Measurements from ENCODE around the gene AXL. TPM values are rescaled to one million over a fixed set of nuclear protein-coding genes. Genes with fewer than 3 reads are reported as not detected.

The AXL gene
- total and polyA plus RNA-seq, 2 of the 13 experiments (the other 11 are each of a cell fraction or from before 2014, with no cell fraction given), result 0.71 to 5.9 TPM

GRCh38 chr19:41226053-41226873 is 7.2 kb downstream of the AXL start (continued):
- TF ChIP-seq FOXA1 (IDR thresholded peaks at IDR 0.05) (no peak), FOXA1 (CRISPR knock-in tag; IDR thresholded peaks at IDR 0.05) (peak; percentile 39), ZNF883 (CRISPR knock-in tag; IDR thresholded peaks at IDR 0.05; ENCODE audit: not compliant biosample characterization) (peak; percentile 24), NCOR1 (IDR thresholded peaks at IDR 0.05; ENCODE audit: borderline replicate concordance, low read length) (peak; percentile 39; the same call in 1 of the 2 replicates), HNF4G (IDR thresholded peaks at IDR 0.05; ENCODE audit: borderline replicate concordance, low read depth, low read length) (peak; percentile 68), HNF4G (CRISPR knock-in tag; IDR thresholded peaks at IDR 0.05; ENCODE audit: borderline replicate concordance, low read depth) (peak; percentile 87), KAT7 (CRISPR knock-in tag; IDR thresholded peaks at IDR 0.05; ENCODE audit: borderline replicate concordance) (peak; percentile 70; the same call in 1 of the 2 replicates), ZNF362 (CRISPR knock-in tag; IDR thresholded peaks at IDR 0.05; ENCODE audit: borderline replicate concordance) (no peak), ZNF333 (CRISPR knock-in tag; IDR thresholded peaks at IDR 0.05; ENCODE audit: borderline replicate concordance) (no peak), ZNF317 (CRISPR knock-in tag; IDR thresholded peaks at IDR 0.05) (no peak), HOXA3 (CRISPR knock-in tag; IDR thresholded peaks at IDR 0.05) (peak; percentile 12; the same call in 1 of the 2 replicates), ZNF598 (CRISPR knock-in tag; IDR thresholded peaks at IDR 0.05; ENCODE audit: borderline replicate concordance) (peak; percentile 42; the same call in 1 of the 2 replicates), GATAD2A (CRISPR knock-in tag; IDR thresholded peaks at IDR 0.05) (peak; percentile 85), KDM3A (CRISPR knock-in tag; IDR thresholded peaks at IDR 0.05; ENCODE audit: low read depth) (peak; percentile 74), RERE (CRISPR knock-in tag; IDR thresholded peaks at IDR 0.05; ENCODE audit: low read depth) (peak; percentile 33), HDAC1 (CRISPR knock-in tag; IDR thresholded peaks at IDR 0.05) (peak; percentile 66; the same call in 1 of the 2 replicates), NKX3-1 (CRISPR knock-in tag; IDR thresholded peaks at IDR 0.05) (no peak), ZNF232 (CRISPR knock-in tag; IDR thresholded peaks at IDR 0.05; ENCODE audit: borderline replicate concordance) (no peak), HOMEZ (CRISPR knock-in tag; IDR thresholded peaks at IDR 0.05; ENCODE audit: low read depth) (no peak), NCOA2 (CRISPR knock-in tag; IDR thresholded peaks at IDR 0.05) (peak; percentile 25; the same call in 1 of the 2 replicates), ZNF841 (CRISPR knock-in tag; IDR thresholded peaks at IDR 0.05; ENCODE audit: borderline replicate concordance) (no peak), ZNF343 (CRISPR knock-in tag; IDR thresholded peaks at IDR 0.05) (peak; percentile 11; the same call in 1 of the 2 replicates), ZFP1 (CRISPR knock-in tag; IDR thresholded peaks at IDR 0.05) (no peak), DMAP1 (CRISPR knock-in tag; IDR thresholded peaks at IDR 0.05) (peak; percentile 49; the same call in 1 of the 2 replicates)

Data from HepG2 (cell line).